ENCODE data around the gene RHOH.

RHOH gene

GRCh38 chr4:40238008-40238699 is 41.3 kb downstream of the RHOH start:
- no peak for DNase-seq (ENCODE audit: low spot score)

GRCh38 chr4:40238700-40239548 is 42.1 kb downstream of the RHOH start:
- no peak for DNase-seq (ENCODE audit: low spot score)

GRCh38 chr4:40240040-40240653 is 43.3 kb downstream of the RHOH start:
- no peak for DNase-seq (ENCODE audit: low spot score)

- no peak for DNase-seq (ENCODE audit: low spot score)
Measured at GRCh38 chr4:40241026-40241425, 44.2 kb downstream of the RHOH start.

GRCh38 chr4:40241941-40242340 is 45.1 kb downstream of the RHOH start:
- no peak for DNase-seq (ENCODE audit: low spot score)

- DNase-seq (ENCODE audit: low spot score): no peak
Measured at GRCh38 chr4:40243386-40243948, 46.6 kb downstream of the RHOH start.

GRCh38 chr4:40244606-40245005 is 47.8 kb downstream of the RHOH start:
- no peak for DNase-seq (ENCODE audit: low spot score)

- DNase-seq (ENCODE audit: low spot score): no peak
Measured at GRCh38 chr4:40245550-40245949, 48.7 kb downstream of the RHOH start.

GRCh38 chr4:40246011-40246900 is 49.4 kb downstream of the RHOH start:
- DNase-seq (ENCODE audit: low spot score): no peak

- DNase-seq (ENCODE audit: low spot score): no peak
Measured at GRCh38 chr4:40246938-40247337, 50.1 kb downstream of the RHOH start.

- no peak for DNase-seq (ENCODE audit: low spot score)
Measured at GRCh38 chr4:40247350-40247749, 50.5 kb downstream of the RHOH start.

GRCh38 chr4:40251366-40251765 is 54.5 kb downstream of the RHOH start:
- DNase-seq (ENCODE audit: low spot score): no peak

- no peak for DNase-seq (ENCODE audit: low spot score)
Measured at GRCh38 chr4:40253906-40254305, 57.1 kb downstream of the RHOH start.

GRCh38 chr4:40254608-40255392 is 58.0 kb downstream of the RHOH start:
- DNase-seq (ENCODE audit: low spot score): no peak

GRCh38 chr4:40255393-40256281 is 58.8 kb downstream of the RHOH start:
- no peak for DNase-seq (ENCODE audit: low spot score)

- DNase-seq (ENCODE audit: low spot score): no peak
Measured at GRCh38 chr4:40256329-40256728, 59.5 kb downstream of the RHOH start.

- DNase-seq (ENCODE audit: low spot score): no peak
Measured at GRCh38 chr4:40256817-40257216, 60.0 kb downstream of the RHOH start.

- no peak for DNase-seq (ENCODE audit: low spot score)
Measured at GRCh38 chr4:40258627-40259026, 61.8 kb downstream of the RHOH start.

GRCh38 chr4:40261231-40262076 is 64.6 kb downstream of the RHOH start:
- no peak for DNase-seq (ENCODE audit: low spot score)
